ENCODE data around the gene NYNRIN. TPM values are rescaled to one million over a fixed set of nuclear protein-coding genes. Genes with fewer than 3 reads are reported as not detected.

The NYNRIN gene
- total and polyA plus RNA-seq, 2 donors (not counting 3 experiments of a cell fraction or from before 2014, with no cell fraction given), result 37.2 to 42.8 TPM

GRCh38 chr14:24459331-24459730, 60.5 kb downstream of the NYNRIN start:
- CTCF ChIA-PET, result interaction anchor here (1.4 to 2.0 kb wide), 2 partner anchors 22 to 126 kb away, joined by 4 to 5 read pairs; no protein-coding TSS in a partner anchor
- dilution Hi-C loops (cut with MboI; ENCODE audit: extremely low pct_ligation_motif_present, low sequenced_read_pairs), result no loop called here

More at GRCh38 chr14:24459331-24459730, 60.5 kb downstream of the NYNRIN start:
- Histone ChIP-seq H3K4me3 (replicated peaks in 1 of 3; ENCODE audit: insufficient read depth in 1 of 3, low read depth in 1 of 3, low read length in 3 of 3) (no peak overlapping the region), H3K4me1 (ENCODE audit: control insufficient read depth, extremely low read depth, insufficient read depth, low read length) (no peaks in the 10 kb centered on the region), H3K4me2 (ENCODE audit: insufficient read depth, low read length) (no peak overlapping the region), H3K27me3 (ENCODE audit: control insufficient read depth in 2 of 2, insufficient read depth in 2 of 2, low read length in 2 of 2) (no peaks in the 10 kb centered on the region), H3K27ac (ENCODE audit: insufficient read depth, low read depth, low read length) (no peak overlapping the region), H2AFZ (ENCODE audit: low read depth, low read length) (no peak overlapping the region), H4K20me1 (replicated peaks; ENCODE audit: control insufficient read depth, extremely low read depth, insufficient read depth, low read length) (no peaks in the 10 kb centered on the region), H3K9me1 (replicated peaks; ENCODE audit: control insufficient read depth, extremely low read depth, insufficient read depth, low read length) (no peaks in the 10 kb centered on the region), H3K9me3 (replicated peaks; ENCODE audit: control insufficient read depth, insufficient read depth, low read length) (no peaks in the 10 kb centered on the region), H3K36me3 (ENCODE audit: control insufficient read depth in 2 of 2, extremely low read depth in 1 of 2, insufficient read depth in 2 of 2, low read length in 2 of 2) (no peaks in the 10 kb centered on the region), H3K79me2 (ENCODE audit: control insufficient read depth, insufficient read depth, low read length) (no peaks in the 10 kb centered on the region), H3K9ac (replicated peaks; ENCODE audit: extremely low read depth, insufficient read depth, low read length) (no peak overlapping the region)
- no peak for TF ChIP-seq CTCF (IDR thresholded peaks at IDR 0.05; ENCODE audit: extremely low read depth in 1 of 2, insufficient read depth in 1 of 2, low read depth in 1 of 2, low read length in 2 of 2)
- no peak for TF ChIP-seq GATA2 (IDR thresholded peaks at IDR 0.05; ENCODE audit: insufficient read depth, insufficient read length, low read depth, low read length)
- no peak for TF ChIP-seq POLR2A (IDR thresholded peaks at IDR 0.05; ENCODE audit: low read depth, low read length)
- TF ChIP-seq POLR2AphosphoS5 (IDR thresholded peaks at IDR 0.05; ENCODE audit: insufficient read depth, low read depth, low read length), result no peak
- TF ChIP-seq EZH2 (IDR thresholded peaks at IDR 0.05; ENCODE audit: borderline replicate concordance, low read depth, low read length, severe bottlenecking), result no peak
- no TSS peak for BruUV-seq (replicated peaks)
- FAIRE-seq (no peak), DNase-seq (ENCODE audit: low read depth, low spot score) (no peak)
- intact Hi-C loops (cut with micrococcal nuclease), result no loop called here
- POLR2A ChIA-PET, result interaction anchor here (1.1 kb wide), 1 partner anchor 17 kb away, joined by 3 read pairs; no protein-coding TSS in a partner anchor

Measured in endothelial cell of umbilical vein (primary cell).